Renal cortex interstitium (tissue), 11 donors: ENCODE results near the gene AGO1. TPM values are rescaled to one million over a fixed set of nuclear protein-coding genes. Genes with fewer than 3 reads are reported as not detected.
A peak's percentile ranks its signal among the peaks of the same experiment; 100 is the strongest.
"Not testable (repeated sequence)": the region's sequence is repeated elsewhere in the genome, so short reads cannot be mapped to it uniquely, and the experiment has no call there.

Experiments used
- DNase-seq, 11 donors: peaks; one replicate each; pipeline ENCODE4 v3.0.0-alpha.2; 2013; ENCODE audit warnings: low read depth in 9 of 11, low spot score in 4 of 11; ENCODE audit errors: extremely low read depth in 1 of 11
- polyA plus RNA-seq, 3 donors: library from polyadenylated mRNA; unstranded; fragments of 120-200 nt; gene quantifications; one replicate each; pipeline ENCODE4 v1.2.1, GENCODE V29; 2013; ENCODE audit not compliant: insufficient read length in 3 of 3

The AGO1 gene
- polyA plus RNA-seq, 3 donors: 17.1 to 18.5 (median 17.2) TPM

- peak in 8 of 11 donors; percentile 27 to 74 (median 48) for DNase-seq
These were observed 52.7 kb downstream of the AGO1 start for GRCh38 chr1:35935442-35936388.

GRCh38 chr1:35936838-35937237 is 53.8 kb downstream of the AGO1 start:
- no peak for DNase-seq

- DNase-seq: no peak
These were observed 56.5 kb downstream of the AGO1 start for GRCh38 chr1:35939484-35939883.

- DNase-seq: no peak
These were observed 62.3 kb downstream of the AGO1 start for GRCh38 chr1:35945327-35945726.

DNA sequence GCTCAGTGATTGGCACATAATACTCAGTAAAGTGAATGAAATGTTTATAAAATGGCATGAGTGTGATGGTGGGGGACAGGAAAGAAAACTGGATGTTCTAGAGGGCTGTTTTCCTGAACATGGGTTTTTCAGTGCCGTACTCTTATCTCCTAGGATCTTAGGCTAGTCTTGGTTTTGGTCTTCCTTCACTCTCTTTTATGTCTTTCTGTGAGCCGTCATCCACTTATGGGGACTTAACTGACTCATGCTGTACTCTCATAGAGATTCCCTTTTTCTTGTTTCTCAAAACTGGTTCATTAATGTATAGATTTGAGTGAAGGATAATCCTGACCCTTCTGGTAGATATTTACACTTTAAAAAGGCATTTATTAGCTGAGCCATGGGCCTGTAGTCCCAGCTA is 64.5 kb downstream of the AGO1 start:
- no peak for DNase-seq

DNA sequence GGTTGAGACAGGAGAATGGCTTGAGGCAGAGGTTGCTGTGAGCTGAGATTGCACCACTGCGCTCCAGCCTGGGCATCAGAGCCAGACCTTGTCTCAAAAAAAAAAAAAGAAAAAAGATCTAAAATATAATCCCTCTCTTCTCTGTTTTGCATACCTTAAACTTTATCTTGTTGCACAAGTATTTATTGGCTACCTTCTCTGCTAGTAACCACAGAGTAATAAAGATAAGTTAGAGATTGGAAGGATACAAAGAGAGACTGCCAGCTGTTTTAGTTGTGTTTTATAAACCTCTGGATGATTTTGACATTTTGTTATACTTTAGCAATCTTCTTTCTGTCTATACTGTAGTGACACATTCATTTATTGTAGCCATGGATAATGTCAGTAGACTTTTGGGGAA is 75.5 kb downstream of the AGO1 start:
- no peak for DNase-seq

DNA sequence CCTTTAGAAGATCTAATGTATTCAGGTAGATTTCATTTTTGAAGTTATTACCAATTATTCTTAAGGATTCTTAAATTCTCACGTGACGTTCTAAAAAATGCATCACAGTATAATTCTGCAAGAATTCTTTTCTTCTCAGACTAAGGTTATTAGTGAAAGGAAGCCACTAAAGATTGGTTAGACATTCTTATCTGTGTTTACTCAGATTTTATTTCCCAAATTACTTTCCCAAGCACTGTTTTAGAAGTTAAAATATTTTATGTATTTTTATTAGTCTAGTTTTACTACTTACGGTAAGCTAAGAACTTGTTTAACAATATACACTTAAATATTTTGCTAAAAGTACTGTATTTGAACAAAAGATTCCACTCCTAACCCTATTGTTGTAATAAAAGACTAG is 76.3 kb downstream of the AGO1 start:
- no peak for DNase-seq

DNA sequence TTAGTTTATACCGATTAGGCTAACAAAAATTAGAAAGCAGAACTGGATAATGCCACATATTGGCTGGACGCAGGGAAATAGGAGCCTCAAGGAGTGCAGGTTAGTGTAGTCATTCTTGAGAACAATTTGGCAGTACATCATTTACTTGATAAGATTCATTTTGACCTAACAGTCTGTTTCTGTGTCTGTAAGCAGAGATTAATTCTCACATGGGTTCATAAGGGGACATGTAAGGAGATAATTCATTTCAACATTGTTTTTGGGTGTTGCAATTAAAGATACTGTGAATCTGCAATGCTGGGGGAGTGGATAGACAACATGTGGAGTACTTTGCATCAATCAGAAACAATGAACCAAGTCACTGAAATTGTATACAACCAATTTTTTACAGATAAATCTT is 79.9 kb downstream of the AGO1 start:
- DNase-seq: no peak

GRCh38 chr1:35964277-35964676 is 81.3 kb downstream of the AGO1 start:
- DNase-seq: not testable (repeated sequence)

DNA sequence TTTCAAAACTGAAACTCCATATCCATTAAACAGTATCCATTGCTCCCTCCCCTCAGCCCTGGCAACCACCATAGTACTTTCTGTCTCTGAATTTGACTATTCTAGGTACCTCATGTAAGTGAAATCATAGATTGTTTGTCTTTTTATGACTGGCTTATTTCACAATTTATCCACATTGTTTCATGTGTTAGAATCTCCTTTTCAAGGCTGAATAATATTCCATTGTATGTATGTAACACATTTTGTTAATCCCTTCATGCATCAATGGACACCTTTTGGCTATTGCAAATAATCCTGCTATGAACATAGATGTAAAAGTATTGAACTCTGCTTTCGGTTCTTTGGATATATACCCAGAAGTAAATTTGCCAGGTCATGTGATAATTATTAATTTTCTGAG is 85.4 kb downstream of the AGO1 start:
- DNase-seq: no peak

GRCh38 chr1:35971601-35972000 is 88.6 kb downstream of the AGO1 start:
- no peak for DNase-seq

DNA sequence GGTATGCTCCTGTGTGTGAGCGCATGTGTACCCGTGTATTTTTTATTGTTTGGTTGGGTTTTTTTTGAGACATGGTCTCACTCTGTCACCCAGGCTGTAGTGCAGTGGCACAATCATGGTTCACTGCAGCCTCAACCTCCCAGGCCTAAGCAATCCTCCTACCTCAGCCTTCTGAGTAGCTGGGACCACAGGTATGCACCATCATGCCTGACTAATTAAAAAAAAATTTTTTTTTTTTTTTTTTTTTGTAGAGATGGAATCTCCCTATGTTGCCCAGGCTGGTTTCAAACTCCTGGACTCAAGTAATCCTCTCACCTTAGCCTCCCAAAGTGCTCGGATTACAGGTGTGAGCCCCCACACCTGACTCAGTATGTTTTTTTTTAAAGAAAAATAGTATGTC is 89.6 kb downstream of the AGO1 start:
- not testable (repeated sequence) for DNase-seq

DNA sequence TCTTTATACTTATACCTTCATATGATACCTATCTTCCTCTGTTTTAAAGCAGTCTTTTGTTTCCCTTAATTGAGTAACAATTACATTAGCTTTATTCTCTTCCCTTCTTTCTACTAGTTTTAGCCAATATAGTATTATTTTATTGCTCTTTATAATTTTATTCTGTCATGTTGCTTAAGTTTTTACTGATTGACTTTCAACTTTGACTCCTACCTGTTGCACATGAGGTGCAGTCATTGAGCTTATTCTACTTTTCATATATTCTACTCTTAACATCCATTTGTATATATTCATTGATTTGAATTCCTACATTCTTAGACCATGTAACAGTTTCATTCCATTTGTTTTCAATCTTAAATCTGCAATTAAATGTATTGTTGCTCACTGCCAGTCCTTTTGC is 97.1 kb downstream of the AGO1 start:
- DNase-seq: no peak

Other genes with a start within 250 kb of the AGO1 start
- 10 to 100 TPM; 77.0 to 85.3 (median 77.3) TPM for gene PSMB2, start 241.7 kb upstream of the AGO1 start, polyA plus RNA-seq
- 10 to 100 TPM in 1 of 3 donors, 1 to 10 TPM in 2; 7.1 to 11.7 (median 9.8) TPM for gene C1orf216, start 164.3 kb upstream of the AGO1 start, polyA plus RNA-seq
- gene CLSPN, start 113.2 kb upstream of the AGO1 start, polyA plus RNA-seq: 10 to 100 TPM in 2 of 3 donors, 1 to 10 TPM in 1; 9.0 to 16.9 (median 16.4) TPM
- gene AGO4, start 75.2 kb upstream of the AGO1 start, polyA plus RNA-seq: 10 to 100 TPM; 20.8 to 32.0 (median 20.9) TPM
- gene AGO3, start 47.9 kb downstream of the AGO1 start, polyA plus RNA-seq: 10 to 100 TPM; 11.6 to 13.8 (median 11.8) TPM
- gene TEKT2, start 200.9 kb downstream of the AGO1 start, polyA plus RNA-seq: 10 to 100 TPM; 11.5 to 14.9 (median 13.0) TPM
- gene ADPRS, start 205.7 kb downstream of the AGO1 start, polyA plus RNA-seq: 10 to 100 TPM; 29.7 to 35.3 (median 34.4) TPM
- 1 to 10 TPM; 1.3 to 3.2 (median 1.7) TPM for gene COL8A2, start 242.0 kb downstream of the AGO1 start, polyA plus RNA-seq